BJ (cell line): Measurements from ENCODE around the gene MOB3A. TPM values are rescaled to one million over a fixed set of nuclear protein-coding genes. Genes with fewer than 3 reads are reported as not detected.

Experiments
- CTCF ChIA-PET: fragments of 350-600 bp; formaldehyde crosslinking; extraction: SDS; loops from one replicate; lab custom pipeline; 2021; ENCODE audit warnings: antibody characterized with exemption, inconsistent platforms; lab: Yijun Ruan, JAX
- POLR2A ChIA-PET: fragments of 300-600 bp; sonication (Branson Sonifier 250); formaldehyde crosslinking; extraction: SDS; loops from one replicate; lab custom pipeline; 2021; ENCODE audit warnings: antibody characterized with exemption; lab: Charles Lee
- DNase-seq: peaks from one replicate; pipeline ENCODE4 v3.0.0-alpha.2; 2011; ENCODE audit warnings: low read depth
- H3K27me3 ChIP-seq: 2 replicates; pipeline ENCODE4 v1.6.0; 2011; ENCODE audit warnings: low read length; ENCODE audit not compliant: control insufficient read depth, insufficient read depth
- H3K36me3 ChIP-seq: 2 replicates; pipeline ENCODE4 v1.5.1; 2011; ENCODE audit warnings: low read length; ENCODE audit not compliant: control insufficient read depth, insufficient read depth
- H3K4me3 ChIP-seq: 2 replicates; pipeline ENCODE4 v1.5.1; 2011; ENCODE audit warnings: low read depth, mild to moderate bottlenecking, control low read depth, low read length
- polyA minus RNA-seq: library from RNA; depleted of rRNA, polyadenylated mRNA; stranded (reverse); fragments of >200 nt; gene quantifications from 2 replicates; pipeline ENCODE4 v1.2.3, GENCODE V29; 2011; rRNA and poly(A)+ RNA removed
- polyA plus RNA-seq: library from polyadenylated mRNA; depleted of rRNA; stranded (reverse); fragments of >200 nt; gene quantifications from 2 replicates; pipeline ENCODE4 v1.2.3, GENCODE V29; 2011; rRNA removed
- TF ChIP-seq, protein P1 (sequence below): IDR thresholded peaks from 2 replicates; pipeline ENCODE4 v1.5.1; 2011; ENCODE audit warnings: low read depth, mild to moderate bottlenecking, control low read depth, inconsistent platforms, low read length, moderate library complexity; ENCODE audit not compliant: insufficient read depth

The MOB3A gene
- 34.5 and 50.5 TPM in 2 replicates for polyA plus RNA-seq
- 56.1 and 73.3 TPM in 2 replicates for polyA minus RNA-seq

- no peaks in the 10 kb centered on the region for H3K27me3 ChIP-seq
- TF ChIP-seq, protein P1, sequence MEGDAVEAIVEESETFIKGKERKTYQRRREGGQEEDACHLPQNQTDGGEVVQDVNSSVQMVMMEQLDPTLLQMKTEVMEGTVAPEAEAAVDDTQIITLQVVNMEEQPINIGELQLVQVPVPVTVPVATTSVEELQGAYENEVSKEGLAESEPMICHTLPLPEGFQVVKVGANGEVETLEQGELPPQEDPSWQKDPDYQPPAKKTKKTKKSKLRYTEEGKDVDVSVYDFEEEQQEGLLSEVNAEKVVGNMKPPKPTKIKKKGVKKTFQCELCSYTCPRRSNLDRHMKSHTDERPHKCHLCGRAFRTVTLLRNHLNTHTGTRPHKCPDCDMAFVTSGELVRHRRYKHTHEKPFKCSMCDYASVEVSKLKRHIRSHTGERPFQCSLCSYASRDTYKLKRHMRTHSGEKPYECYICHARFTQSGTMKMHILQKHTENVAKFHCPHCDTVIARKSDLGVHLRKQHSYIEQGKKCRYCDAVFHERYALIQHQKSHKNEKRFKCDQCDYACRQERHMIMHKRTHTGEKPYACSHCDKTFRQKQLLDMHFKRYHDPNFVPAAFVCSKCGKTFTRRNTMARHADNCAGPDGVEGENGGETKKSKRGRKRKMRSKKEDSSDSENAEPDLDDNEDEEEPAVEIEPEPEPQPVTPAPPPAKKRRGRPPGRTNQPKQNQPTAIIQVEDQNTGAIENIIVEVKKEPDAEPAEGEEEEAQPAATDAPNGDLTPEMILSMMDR, result peak; percentile 59
- H3K36me3 ChIP-seq, result peaks cover 19% of the 10 kb centered on the region
- ChIA-PET POLR2A (no interaction called here), CTCF (interaction anchor here (1.8 kb wide), 1 partner anchor 76 kb away, joined by 4 read pairs; no protein-coding TSS in a partner anchor)
- no peak for DNase-seq
- peak within 1 kb of the TSS; percentile 75 for H3K4me3 ChIP-seq
These were observed at the start of gene MOB3A for GRCh38 chr19:2096034-2096479. MOB3A (minus strand) TSS chr19:2096326; CDS start chr19:2078560, 17,766 bp downstream.

DNA sequence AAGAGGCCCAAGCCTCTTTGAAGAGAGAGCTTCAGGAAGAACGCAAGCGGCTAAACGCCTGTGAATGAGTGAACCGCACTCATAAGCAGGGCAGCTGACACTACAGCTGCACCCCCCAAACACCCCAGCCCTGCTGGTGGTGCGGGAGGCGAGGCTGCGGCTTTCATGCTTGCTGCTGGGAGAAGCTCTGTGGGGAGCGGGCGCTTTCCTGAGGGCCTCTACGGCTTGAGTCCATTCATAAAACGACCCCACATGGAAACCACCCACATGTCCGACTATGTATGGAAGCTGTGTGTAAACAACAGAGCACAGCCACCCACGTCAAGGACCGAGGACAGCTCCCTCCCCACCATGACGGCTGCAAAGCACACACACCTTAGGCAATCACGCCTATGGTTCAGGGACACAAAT is 49.7 kb upstream of the MOB3A start:
- TF ChIP-seq, protein P1, result no peak
- POLR2A ChIA-PET, result interaction anchor here (0.6 kb wide), 2 partner anchors 119 to 395 kb away, joined by 3 read pairs; no protein-coding TSS in a partner anchor
- DNase-seq, result no peak
- no peaks in the 10 kb centered on the region for H3K27me3 ChIP-seq
- CTCF ChIA-PET, result interaction anchor here (0.7 kb wide), 1 partner anchor 14 kb away, joined by 3 read pairs; no protein-coding TSS in a partner anchor
- peaks cover 6% of the 10 kb centered on the region for H3K36me3 ChIP-seq
- H3K4me3 ChIP-seq, result no peak overlapping the region

GRCh38 chr19:2144190-2144589 is 48.1 kb upstream of the MOB3A start:
- no peak overlapping the region for H3K4me3 ChIP-seq
- peaks cover 10% of the 10 kb centered on the region for H3K36me3 ChIP-seq
- ChIA-PET CTCF (interaction anchor here (1.4 kb wide), 1 partner anchor 91 kb away, joined by 3 read pairs; the partner anchor contains the start of gene PLEKHJ1), POLR2A (no interaction called here)
- H3K27me3 ChIP-seq, result no peaks in the 10 kb centered on the region
- DNase-seq, result no peak
- TF ChIP-seq, protein P1, result no peak

GRCh38 chr19:2142173-2142829 is 46.2 kb upstream of the MOB3A start:
- CTCF ChIA-PET, result interaction anchor here (0.6 to 0.7 kb wide), 2 partner anchors 133 to 191 kb away, joined by 3 read pairs; no protein-coding TSS in a partner anchor

GRCh38 chr19:2140138-2140569 is 44.0 kb upstream of the MOB3A start:
- CTCF ChIA-PET, result interaction anchor here (0.5 kb wide), 1 partner anchor 340 kb away, joined by 5 read pairs; no protein-coding TSS in a partner anchor
- TF ChIP-seq, protein P1, result no peak
- peaks cover 30% of the 10 kb centered on the region for H3K36me3 ChIP-seq
- no peaks in the 10 kb centered on the region for H3K27me3 ChIP-seq
- DNase-seq, result no peak
- H3K4me3 ChIP-seq, result no peak overlapping the region
- POLR2A ChIA-PET, result interaction anchor here (0.6 kb wide), 1 partner anchor 16 kb away, joined by 3 read pairs; no protein-coding TSS in a partner anchor

More at GRCh38 chr19:2142173-2142829, 46.2 kb upstream of the MOB3A start:
- TF ChIP-seq, protein P1, result no peak
- POLR2A ChIA-PET, result no interaction called here
- no peak for DNase-seq
- H3K27me3 ChIP-seq, result no peaks in the 10 kb centered on the region
- H3K36me3 ChIP-seq, result peaks cover 17% of the 10 kb centered on the region
- H3K4me3 ChIP-seq, result no peak overlapping the region
